ENCODE results near the gene COL18A1.

- TF ChIP-seq POLR2A (IDR thresholded peaks at IDR 0.05; ENCODE audit: low read length), result no peak
- TF ChIP-seq GATA1 (IDR thresholded peaks at IDR 0.05; ENCODE audit: low read depth, low read length), result no peak
Measured at GRCh38 chr21:45484318-45484717, 79.4 kb downstream of the COL18A1 start.

Data from erythroblast (primary cell).